A673 (cell line): ENCODE measurements around the gene PRUNE2.

ENCODE experiments used
- EZH2 ChIP-seq: fragments of 200-600 bp; sonication (generic); IDR thresholded peaks from 2 replicates; pipeline ENCODE4 v1.6.1; 2017; ENCODE audit warnings: borderline replicate concordance, low read depth, mild to moderate bottlenecking, mixed read lengths, antibody characterized with exemption, low read length; ENCODE audit not compliant: poor library complexity, severe bottlenecking
- TF ChIP-seq, protein P1 (sequence below): fragments of 300-800, 200-600 bp; sonication (generic); conservative IDR thresholded peaks from 2 replicates; pipeline ENCODE4 v1.5.1; 2017; ENCODE audit warnings: low read depth, mild to moderate bottlenecking, antibody characterized with exemption, low read length, moderate library complexity, mixed read lengths

DNA sequence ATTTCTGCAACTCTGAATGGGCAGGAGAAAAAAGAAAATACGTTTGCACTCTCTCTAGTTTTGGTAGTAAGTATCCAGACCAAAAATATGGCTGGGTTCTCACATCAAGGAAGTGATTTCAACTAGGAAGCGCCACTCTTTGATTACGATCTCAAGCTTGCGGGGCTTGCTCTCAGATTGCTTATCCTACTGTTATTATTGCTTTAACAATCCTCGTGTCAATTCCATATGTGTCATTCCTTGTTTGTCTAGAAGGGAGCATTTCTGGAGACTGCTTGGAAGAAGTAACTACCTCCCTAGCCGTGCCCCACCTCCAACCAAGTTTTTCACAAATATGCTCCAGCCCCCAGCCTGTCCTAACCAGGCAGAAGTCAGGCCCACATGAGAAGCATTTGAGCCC lies 3.5 kb downstream of the PRUNE2 start:
- TF ChIP-seq, protein P1, sequence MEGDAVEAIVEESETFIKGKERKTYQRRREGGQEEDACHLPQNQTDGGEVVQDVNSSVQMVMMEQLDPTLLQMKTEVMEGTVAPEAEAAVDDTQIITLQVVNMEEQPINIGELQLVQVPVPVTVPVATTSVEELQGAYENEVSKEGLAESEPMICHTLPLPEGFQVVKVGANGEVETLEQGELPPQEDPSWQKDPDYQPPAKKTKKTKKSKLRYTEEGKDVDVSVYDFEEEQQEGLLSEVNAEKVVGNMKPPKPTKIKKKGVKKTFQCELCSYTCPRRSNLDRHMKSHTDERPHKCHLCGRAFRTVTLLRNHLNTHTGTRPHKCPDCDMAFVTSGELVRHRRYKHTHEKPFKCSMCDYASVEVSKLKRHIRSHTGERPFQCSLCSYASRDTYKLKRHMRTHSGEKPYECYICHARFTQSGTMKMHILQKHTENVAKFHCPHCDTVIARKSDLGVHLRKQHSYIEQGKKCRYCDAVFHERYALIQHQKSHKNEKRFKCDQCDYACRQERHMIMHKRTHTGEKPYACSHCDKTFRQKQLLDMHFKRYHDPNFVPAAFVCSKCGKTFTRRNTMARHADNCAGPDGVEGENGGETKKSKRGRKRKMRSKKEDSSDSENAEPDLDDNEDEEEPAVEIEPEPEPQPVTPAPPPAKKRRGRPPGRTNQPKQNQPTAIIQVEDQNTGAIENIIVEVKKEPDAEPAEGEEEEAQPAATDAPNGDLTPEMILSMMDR = no peak
- no peak for TF ChIP-seq EZH2
